ENCODE results near the gene CAPZA1.

The CAPZA1 gene

GRCh38 chr1:112712701-112713128 lies 93.1 kb downstream of the CAPZA1 start:
- no peak overlapping the region for H3K4me3 ChIP-seq
- DNase-seq (ENCODE audit: low spot score in 2 of 2), result no peak
- no peaks in the 10 kb centered on the region for H3K9me3 ChIP-seq
- in situ Hi-C loops (cut with MboI; ENCODE audit: low sequenced_read_pairs), result loop anchor here (10.0 kb wide), 2 partner anchors 332 to 362 kb away; partner anchors contain the start of gene LRIG2
- peaks cover 4% of the 10 kb centered on the region for H3K4me1 ChIP-seq
- no peaks in the 10 kb centered on the region for H3K36me3 ChIP-seq (replicated peaks)
- peaks cover 14% of the 10 kb centered on the region for H3K27me3 ChIP-seq (ENCODE audit: low read depth)

- Histone ChIP-seq H3K36me3 (replicated peaks) (no peaks in the 10 kb centered on the region), H3K4me1 (peaks cover 4% of the 10 kb centered on the region), H3K9me3 (no peaks in the 10 kb centered on the region), H3K4me3 (peak overlapping the region; percentile 35), H3K27me3 (ENCODE audit: low read depth) (peaks cover 21% of the 10 kb centered on the region)
- in situ Hi-C loops (cut with MboI; ENCODE audit: low sequenced_read_pairs), result loop anchor here (10.0 kb wide), 2 partner anchors 331 to 361 kb away; partner anchors contain the start of gene LRIG2
- DNase-seq (ENCODE audit: low spot score in 2 of 2), result no peak
Measured at GRCh38 chr1:112713466-112714312, 94.1 kb downstream of the CAPZA1 start.

GRCh38 chr1:112714313-112715263 lies 95.0 kb downstream of the CAPZA1 start:
- no peaks in the 10 kb centered on the region for H3K36me3 ChIP-seq (replicated peaks)
- peaks cover 4% of the 10 kb centered on the region for H3K4me1 ChIP-seq
- peak in 1 of 2 experiments; percentile 41 for DNase-seq (ENCODE audit: low spot score in 2 of 2)
- in situ Hi-C loops (cut with MboI; ENCODE audit: low sequenced_read_pairs), result loop anchor here (5.0 to 10.0 kb wide), 3 partner anchors 93 to 360 kb away; partner anchors contain the start of gene LRIG2
- no peaks in the 10 kb centered on the region for H3K9me3 ChIP-seq
- H3K27me3 ChIP-seq (ENCODE audit: low read depth), result peaks cover 26% of the 10 kb centered on the region
- H3K4me3 ChIP-seq, result peak overlapping the region; percentile 35

GRCh38 chr1:112715264-112716053 lies 95.8 kb downstream of the CAPZA1 start, which contains the start of gene PPM1J:
TSS of gene PPM1J (minus strand) at chr1:112715332. CDS start at chr1:112715301, 31 bp downstream.
- Histone ChIP-seq H3K4me1 (peaks cover 4% of the 10 kb centered on the region), H3K36me3 (replicated peaks) (no peaks in the 10 kb centered on the region), H3K27me3 (ENCODE audit: low read depth) (peaks cover 26% of the 10 kb centered on the region), H3K9me3 (no peaks in the 10 kb centered on the region), H3K4me3 (peak within 1 kb of the TSS; percentile 35)
- peak; percentile 88 to 99 for DNase-seq (ENCODE audit: low spot score in 2 of 2)
- in situ Hi-C loops (cut with MboI; ENCODE audit: low sequenced_read_pairs), result loop anchor here (5.0 to 10.0 kb wide), 3 partner anchors 92 to 359 kb away; partner anchors contain the start of gene LRIG2

- DNase-seq (ENCODE audit: low spot score in 2 of 2), result peak; percentile 81 to 93
- Histone ChIP-seq H3K4me1 (peaks cover 4% of the 10 kb centered on the region), H3K27me3 (ENCODE audit: low read depth) (peaks cover 26% of the 10 kb centered on the region), H3K9me3 (no peaks in the 10 kb centered on the region), H3K36me3 (replicated peaks) (no peaks in the 10 kb centered on the region), H3K4me3 (peak overlapping the region; percentile 35)
- in situ Hi-C loops (cut with MboI; ENCODE audit: low sequenced_read_pairs), result loop anchor here (5.0 to 10.0 kb wide), 3 partner anchors 91 to 359 kb away; partner anchors contain the start of gene LRIG2
Measured at GRCh38 chr1:112716133-112716720, 96.6 kb downstream of the CAPZA1 start.

GRCh38 chr1:112717263-112717873 lies 97.7 kb downstream of the CAPZA1 start:
- H3K4me3 ChIP-seq, result no peak overlapping the region
- no peaks in the 10 kb centered on the region for H3K36me3 ChIP-seq (replicated peaks)
- in situ Hi-C loops (cut with MboI; ENCODE audit: low sequenced_read_pairs), result loop anchor here (5.0 to 10.0 kb wide), 3 partner anchors 90 to 357 kb away; partner anchors contain the start of gene LRIG2
- H3K27me3 ChIP-seq (ENCODE audit: low read depth), result peaks cover 26% of the 10 kb centered on the region
- no peaks in the 10 kb centered on the region for H3K9me3 ChIP-seq
- H3K4me1 ChIP-seq, result peaks cover 4% of the 10 kb centered on the region
- DNase-seq (ENCODE audit: low spot score in 2 of 2), result no peak

GRCh38 chr1:112718691-112719418 lies 99.2 kb downstream of the CAPZA1 start:
- Histone ChIP-seq H3K9me3 (no peaks in the 10 kb centered on the region), H3K27me3 (ENCODE audit: low read depth) (peaks cover 26% of the 10 kb centered on the region), H3K36me3 (replicated peaks) (no peaks in the 10 kb centered on the region), H3K4me3 (no peak overlapping the region), H3K4me1 (peaks cover 6% of the 10 kb centered on the region)
- DNase-seq (ENCODE audit: low spot score in 2 of 2), result peak; percentile 63 to 89
- in situ Hi-C loops (cut with MboI; ENCODE audit: low sequenced_read_pairs), result loop anchor here (5.0 to 10.0 kb wide), 3 partner anchors 88 to 356 kb away; partner anchors contain the start of gene LRIG2

GRCh38 chr1:112719706-112720105 lies 100.1 kb downstream of the CAPZA1 start:
- in situ Hi-C loops (cut with MboI; ENCODE audit: low sequenced_read_pairs), result loop anchor here (5.0 to 10.0 kb wide), 3 partner anchors 88 to 355 kb away; partner anchors contain the start of gene LRIG2
- H3K4me3 ChIP-seq, result no peak overlapping the region
- H3K27me3 ChIP-seq (ENCODE audit: low read depth), result peaks cover 17% of the 10 kb centered on the region
- DNase-seq (ENCODE audit: low spot score in 2 of 2), result no peak
- no peaks in the 10 kb centered on the region for H3K36me3 ChIP-seq (replicated peaks)
- H3K9me3 ChIP-seq, result no peaks in the 10 kb centered on the region
- peaks cover 2% of the 10 kb centered on the region for H3K4me1 ChIP-seq

- H3K4me1 ChIP-seq, result peaks cover 2% of the 10 kb centered on the region
- DNase-seq (ENCODE audit: low spot score in 2 of 2), result no peak
- peaks cover 15% of the 10 kb centered on the region for H3K27me3 ChIP-seq (ENCODE audit: low read depth)
- no peak overlapping the region for H3K4me3 ChIP-seq
- in situ Hi-C loops (cut with MboI; ENCODE audit: low sequenced_read_pairs), result no loop called here
- no peaks in the 10 kb centered on the region for H3K36me3 ChIP-seq (replicated peaks)
- no peaks in the 10 kb centered on the region for H3K9me3 ChIP-seq
Measured at GRCh38 chr1:112720800-112721199, 101.2 kb downstream of the CAPZA1 start.
